ENCODE results near the gene CCDC82. TPM values are rescaled to one million over a fixed set of nuclear protein-coding genes. Genes with fewer than 3 reads are reported as not detected.

CCDC82 gene
- total RNA-seq, 2 donors from 2014 or later = 29.1 to 51.7 TPM

GRCh38 chr11:96342014-96342960, 47.4 kb downstream of the CCDC82 start:
- Mint-ChIP-seq H3K4me3 (peak overlapping the region; percentile 93), H3K27me3 (no peaks in the 10 kb centered on the region)
- ATAC-seq = no peak

DNA sequence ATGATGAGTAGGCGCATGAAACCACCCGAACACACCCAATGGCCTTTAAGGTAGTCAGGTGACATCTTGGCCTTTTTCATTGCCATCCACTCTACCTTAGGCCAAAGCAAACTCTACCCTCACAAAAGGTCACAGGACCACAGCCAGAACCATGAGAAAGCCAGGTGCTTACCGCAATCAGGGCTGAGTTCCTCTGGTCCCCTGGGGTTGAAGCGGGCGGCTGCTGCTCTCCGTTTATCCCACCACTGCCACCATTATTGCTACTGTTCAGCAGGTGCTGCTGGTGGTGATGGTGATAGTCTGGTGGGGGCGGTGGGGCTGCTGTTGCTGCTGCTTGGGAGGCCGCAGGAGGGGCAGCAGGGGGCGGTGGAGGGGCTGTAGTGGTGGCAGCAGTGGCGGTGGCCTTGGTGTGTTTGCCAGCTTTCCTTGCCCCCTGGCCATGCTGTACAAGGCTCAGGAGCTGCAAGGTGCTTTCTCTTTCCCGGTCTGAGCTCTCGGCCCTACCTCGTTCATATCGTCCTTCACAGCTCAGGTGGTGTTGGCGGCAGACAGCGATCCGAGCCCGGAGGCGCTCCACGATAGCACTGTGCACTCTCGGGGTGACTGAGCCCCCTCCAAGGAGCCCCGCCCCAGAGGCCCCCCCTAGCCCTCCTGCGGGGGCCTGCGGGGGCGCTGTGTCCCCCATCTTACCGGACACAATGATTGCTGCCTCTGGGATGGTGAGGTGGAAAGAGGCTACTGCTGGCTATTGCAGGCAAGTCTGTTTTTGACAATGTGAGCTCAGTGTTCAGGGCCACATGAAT, 48.3 kb downstream of the CCDC82 start:
- H3K4me3 Mint-ChIP-seq = peak overlapping the region; percentile 93
- ATAC-seq (peak; percentile 3 to 62), DNase-seq (ENCODE audit: low spot score) (peak; percentile 61)
- H3K4me1 Mint-ChIP-seq (ENCODE audit: low read depth in 2 of 2) = peaks cover 55 to 63% of the 10 kb centered on the region in 2 donors
- no peaks in the 10 kb centered on the region for H3K27me3 Mint-ChIP-seq
- H3K27ac Mint-ChIP-seq = peak overlapping the region; percentile 95 to 99
- no peaks in the 10 kb centered on the region for H3K36me3 Mint-ChIP-seq
- no peaks in the 10 kb centered on the region for H3K9me3 Mint-ChIP-seq

More at GRCh38 chr11:96342014-96342960, 47.4 kb downstream of the CCDC82 start:
- peak overlapping the region; percentile 95 to 99 for H3K27ac Mint-ChIP-seq
- no peaks in the 10 kb centered on the region for H3K36me3 Mint-ChIP-seq
- no peaks in the 10 kb centered on the region for H3K9me3 Mint-ChIP-seq
- H3K4me1 Mint-ChIP-seq (ENCODE audit: low read depth in 2 of 2) = peaks cover 55 to 60% of the 10 kb centered on the region in 2 donors
- no peak for DNase-seq (ENCODE audit: low spot score)

GRCh38 chr11:96340555-96340885, 49.2 kb downstream of the CCDC82 start:
- no peaks in the 10 kb centered on the region for H3K27me3 Mint-ChIP-seq
- H3K27ac Mint-ChIP-seq = peak overlapping the region; percentile 95 to 99
- H3K9me3 Mint-ChIP-seq = no peaks in the 10 kb centered on the region
- DNase-seq (ENCODE audit: low spot score) (no peak), ATAC-seq (no peak)
- peaks cover 61 to 66% of the 10 kb centered on the region in 2 donors for H3K4me1 Mint-ChIP-seq (ENCODE audit: low read depth in 2 of 2)
- no peaks in the 10 kb centered on the region for H3K36me3 Mint-ChIP-seq
- H3K4me3 Mint-ChIP-seq = peak overlapping the region; percentile 93

DNA sequence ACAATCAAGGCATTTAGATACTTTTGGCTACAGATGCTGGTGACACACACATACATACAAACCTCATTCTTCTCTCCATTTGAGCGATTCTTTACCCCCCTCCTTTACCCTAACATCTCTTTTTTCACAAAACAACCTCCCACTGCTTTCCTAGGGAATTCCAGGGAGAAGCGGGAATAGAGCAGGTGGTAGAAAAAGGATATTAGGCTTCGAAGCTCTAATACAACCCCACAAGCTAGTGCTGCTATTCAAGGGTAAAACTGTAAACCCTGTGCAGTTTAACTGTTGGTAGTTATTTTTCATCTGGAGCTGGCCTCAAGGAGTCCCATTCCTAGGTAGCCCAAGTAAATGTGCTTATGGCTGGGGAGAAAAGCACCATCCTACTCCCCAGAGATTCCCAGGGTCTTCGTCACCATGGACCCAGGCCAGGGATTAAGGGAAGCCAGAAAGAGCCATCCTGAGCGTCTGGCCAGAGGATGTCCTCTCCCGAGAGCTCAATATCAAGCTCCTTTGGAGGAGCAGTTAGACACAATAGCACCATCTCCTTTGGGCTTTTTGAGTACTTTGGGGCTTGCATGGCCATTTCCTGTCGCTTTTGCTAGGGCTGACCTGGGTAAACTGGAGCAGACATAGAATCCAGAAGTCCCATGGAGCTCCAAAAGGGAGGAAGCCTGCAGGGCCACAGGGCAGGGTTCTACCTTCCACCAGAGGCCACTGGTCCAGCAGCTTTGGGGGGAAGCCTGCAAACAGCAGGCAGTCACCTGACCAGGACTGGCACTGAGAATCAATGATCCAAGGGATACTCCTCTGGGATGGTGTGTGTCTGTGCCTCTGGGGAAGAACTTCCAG, 49.8 kb downstream of the CCDC82 start:
- Mint-ChIP-seq H3K4me3 (peak overlapping the region; percentile 93), H3K4me1 (ENCODE audit: low read depth in 2 of 2) (peaks cover 64 to 67% of the 10 kb centered on the region in 2 donors), H3K27ac (peak overlapping the region; percentile 95 to 99), H3K36me3 (no peaks in the 10 kb centered on the region), H3K9me3 (no peaks in the 10 kb centered on the region), H3K27me3 (no peaks in the 10 kb centered on the region)
- DNase-seq (ENCODE audit: low spot score) (no peak), ATAC-seq (no peak)

GRCh38 chr11:96338910-96339705, 50.6 kb downstream of the CCDC82 start:
- Mint-ChIP-seq H3K36me3 (no peaks in the 10 kb centered on the region), H3K27me3 (no peaks in the 10 kb centered on the region), H3K9me3 (no peaks in the 10 kb centered on the region), H3K4me1 (ENCODE audit: low read depth in 2 of 2) (peaks cover 64 to 67% of the 10 kb centered on the region in 2 donors), H3K4me3 (peak overlapping the region; percentile 93), H3K27ac (peak overlapping the region; percentile 95 to 99)
- ATAC-seq (peak; percentile 61 to 76), DNase-seq (ENCODE audit: low spot score) (peak; percentile 87)

- peak in 1 of 2 donors; percentile 29 for ATAC-seq
Measured at GRCh38 chr11:96337541-96338431, 51.9 kb downstream of the CCDC82 start.

DNA sequence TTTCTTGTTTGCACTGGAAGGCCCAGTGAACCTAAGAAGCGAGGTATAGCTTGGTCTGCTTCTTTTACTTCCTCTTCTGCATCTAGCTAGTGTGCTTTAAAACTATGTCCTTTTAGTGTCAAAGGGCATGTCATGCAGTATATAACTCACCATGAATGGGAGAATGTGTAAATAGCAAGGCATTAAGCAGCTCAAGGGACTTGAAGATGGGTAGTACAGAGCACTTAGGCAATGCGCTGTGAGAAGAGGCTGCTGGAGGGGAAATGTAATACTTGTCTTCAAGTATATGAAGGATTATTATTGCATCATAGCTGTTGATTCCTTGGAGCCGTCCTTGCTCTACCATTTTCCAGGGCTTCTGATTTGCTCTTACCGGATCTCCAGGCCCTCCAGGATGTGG, 54.3 kb downstream of the CCDC82 start:
- peak overlapping the region in 1 of 2 donors; percentile 4 for H3K27ac Mint-ChIP-seq

More at GRCh38 chr11:96337541-96338431, 51.9 kb downstream of the CCDC82 start:
- DNase-seq (ENCODE audit: low spot score) = no peak
- Mint-ChIP-seq H3K27ac (peak overlapping the region; percentile 95 to 99), H3K9me3 (no peaks in the 10 kb centered on the region), H3K4me1 (ENCODE audit: low read depth in 2 of 2) (peaks cover 61 to 66% of the 10 kb centered on the region in 2 donors), H3K4me3 (peak overlapping the region; percentile 93), H3K27me3 (no peaks in the 10 kb centered on the region), H3K36me3 (no peaks in the 10 kb centered on the region)

GRCh38 chr11:96334219-96334618, 55.5 kb downstream of the CCDC82 start:
- Mint-ChIP-seq H3K27me3 (no peaks in the 10 kb centered on the region), H3K9me3 (no peaks in the 10 kb centered on the region), H3K27ac (peak overlapping the region in 1 of 2 donors; percentile 74), H3K36me3 (no peaks in the 10 kb centered on the region), H3K4me3 (no peak overlapping the region), H3K4me1 (ENCODE audit: low read depth in 2 of 2) (peaks cover 58 to 59% of the 10 kb centered on the region in 2 donors)
- no peak for DNase-seq (ENCODE audit: low spot score)
- ATAC-seq = no peak

More for the DNA sequence above, 54.3 kb downstream of the CCDC82 start:
- Mint-ChIP-seq H3K4me3 (no peak overlapping the region), H3K9me3 (no peaks in the 10 kb centered on the region), H3K27me3 (no peaks in the 10 kb centered on the region), H3K36me3 (no peaks in the 10 kb centered on the region), H3K4me1 (ENCODE audit: low read depth in 2 of 2) (peaks cover 54 to 57% of the 10 kb centered on the region in 2 donors)
- ATAC-seq = no peak
- DNase-seq (ENCODE audit: low spot score) = no peak

GRCh38 chr11:96333191-96333719, 56.5 kb downstream of the CCDC82 start:
- Mint-ChIP-seq H3K36me3 (no peaks in the 10 kb centered on the region), H3K4me3 (no peak overlapping the region), H3K9me3 (no peaks in the 10 kb centered on the region), H3K4me1 (ENCODE audit: low read depth in 2 of 2) (peaks cover 56 to 58% of the 10 kb centered on the region in 2 donors), H3K27ac (peak overlapping the region in 1 of 2 donors; percentile 57), H3K27me3 (no peaks in the 10 kb centered on the region)
- DNase-seq (ENCODE audit: low spot score) (no peak), ATAC-seq (no peak)

- Mint-ChIP-seq H3K27me3 (no peaks in the 10 kb centered on the region), H3K27ac (peak overlapping the region in 1 of 2 donors; percentile 57), H3K4me1 (ENCODE audit: low read depth in 2 of 2) (peaks cover 47 to 50% of the 10 kb centered on the region in 2 donors), H3K4me3 (peak overlapping the region; percentile 39), H3K9me3 (no peaks in the 10 kb centered on the region), H3K36me3 (no peaks in the 10 kb centered on the region)
- no peak for ATAC-seq
- no peak for DNase-seq (ENCODE audit: low spot score)
Measured at GRCh38 chr11:96332126-96332771, 57.5 kb downstream of the CCDC82 start.

- DNase-seq (ENCODE audit: low spot score) = no peak
- H3K4me1 Mint-ChIP-seq (ENCODE audit: low read depth in 2 of 2) = peaks cover 46 to 48% of the 10 kb centered on the region in 2 donors
- H3K9me3 Mint-ChIP-seq = no peaks in the 10 kb centered on the region
- H3K27me3 Mint-ChIP-seq = no peaks in the 10 kb centered on the region
- peak overlapping the region in 1 of 2 donors; percentile 57 for H3K27ac Mint-ChIP-seq
- peak overlapping the region; percentile 39 for H3K4me3 Mint-ChIP-seq
- H3K36me3 Mint-ChIP-seq = no peaks in the 10 kb centered on the region
- peak in 1 of 2 donors; percentile 47 for ATAC-seq
Measured at GRCh38 chr11:96331699-96332116, 58.0 kb downstream of the CCDC82 start.

All from natural killer cell treated with Interleukin-12 subunit alpha and Interleukin-12 subunit beta and Interleukin-15 and Interleukin-18, amount 100 ng/mL, for 72 hours (primary cell).